GM21825 (cell line): ENCODE data around the gene HOXD4.

ENCODE experiments used
- ATAC-seq: cut with Tn5 transposase; IDR thresholded peaks from one replicate; pipeline ENCODE4 v1.9.1; 2021; ENCODE audit warnings: mild to moderate bottlenecking, moderate library complexity; ENCODE audit not compliant: unreplicated experiment

Gene HOXD4

GRCh38 chr2:176114120-176114929, 37.0 kb upstream of the HOXD4 start:
- ATAC-seq = no peak

GRCh38 chr2:176114930-176115625, 36.3 kb upstream of the HOXD4 start:
- no peak for ATAC-seq

GRCh38 chr2:176115883-176116813, 35.2 kb upstream of the HOXD4 start, which contains the start of gene HOXD10:
TSS of gene HOXD10 (plus strand) at chr2:176116778. CDS start at chr2:176116834, 56 bp downstream.
- ATAC-seq = no peak

GRCh38 chr2:176117162-176117822, 34.1 kb upstream of the HOXD4 start:
- ATAC-seq = no peak

DNA sequence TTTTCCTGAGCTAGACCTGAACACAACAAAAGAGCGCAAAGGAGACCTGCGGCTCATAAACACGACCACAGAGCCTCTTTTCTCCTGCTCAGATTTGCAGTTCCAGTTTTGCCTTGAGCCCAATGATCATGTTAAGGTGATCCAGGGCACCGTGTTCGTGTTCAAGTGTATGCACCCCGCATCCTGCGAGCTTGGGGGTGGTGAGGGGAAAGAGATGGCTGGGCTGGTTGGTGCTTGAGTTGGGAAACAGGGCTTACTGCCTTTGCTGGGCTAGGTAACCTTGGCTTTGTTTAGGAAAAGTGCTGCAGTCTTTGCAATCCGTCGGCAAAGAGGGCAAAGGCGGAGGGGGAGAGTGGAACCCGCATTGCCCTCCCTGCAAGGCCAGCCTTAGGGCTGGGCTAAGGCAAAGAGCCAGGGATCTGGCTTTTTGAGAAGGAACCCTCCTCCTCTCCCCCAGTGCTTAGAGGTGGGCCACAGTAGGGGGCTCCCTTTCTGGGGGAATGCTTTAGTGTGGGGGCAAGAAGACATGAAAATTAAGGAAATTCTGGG, 33.5 kb upstream of the HOXD4 start:
- no peak for ATAC-seq

DNA sequence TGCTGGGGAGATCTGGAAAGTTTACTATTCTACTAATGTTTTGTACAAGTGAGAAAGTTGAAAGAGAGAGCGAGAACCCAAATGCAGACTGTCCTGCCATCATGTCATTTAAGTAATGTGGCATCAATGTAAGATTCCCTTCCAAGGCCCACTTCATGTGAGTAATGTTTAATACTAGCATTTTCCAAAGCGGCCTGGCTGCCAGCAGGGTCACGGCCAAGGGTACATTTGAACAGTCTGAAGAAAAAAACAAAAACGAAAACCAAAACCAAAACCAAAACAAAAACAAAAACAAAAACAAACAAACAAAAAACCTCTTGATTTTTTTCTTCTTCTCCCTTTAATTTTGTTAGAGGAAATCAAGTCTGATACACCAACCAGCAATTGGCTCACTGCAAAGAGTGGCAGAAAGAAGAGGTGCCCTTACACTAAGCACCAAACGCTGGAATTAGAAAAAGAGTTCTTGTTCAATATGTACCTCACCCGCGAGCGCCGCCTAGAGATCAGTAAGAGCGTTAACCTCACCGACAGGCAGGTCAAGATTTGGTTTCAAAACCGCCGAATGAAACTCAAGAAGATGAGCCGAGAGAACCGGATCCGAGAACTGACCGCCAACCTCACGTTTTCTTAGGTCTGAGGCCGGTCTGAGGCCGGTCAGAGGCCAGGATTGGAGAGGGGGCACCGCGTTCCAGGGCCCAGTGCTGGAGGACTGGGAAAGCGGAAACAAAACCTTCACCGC, 32.6 kb upstream of the HOXD4 start:
- no peak for ATAC-seq

DNA sequence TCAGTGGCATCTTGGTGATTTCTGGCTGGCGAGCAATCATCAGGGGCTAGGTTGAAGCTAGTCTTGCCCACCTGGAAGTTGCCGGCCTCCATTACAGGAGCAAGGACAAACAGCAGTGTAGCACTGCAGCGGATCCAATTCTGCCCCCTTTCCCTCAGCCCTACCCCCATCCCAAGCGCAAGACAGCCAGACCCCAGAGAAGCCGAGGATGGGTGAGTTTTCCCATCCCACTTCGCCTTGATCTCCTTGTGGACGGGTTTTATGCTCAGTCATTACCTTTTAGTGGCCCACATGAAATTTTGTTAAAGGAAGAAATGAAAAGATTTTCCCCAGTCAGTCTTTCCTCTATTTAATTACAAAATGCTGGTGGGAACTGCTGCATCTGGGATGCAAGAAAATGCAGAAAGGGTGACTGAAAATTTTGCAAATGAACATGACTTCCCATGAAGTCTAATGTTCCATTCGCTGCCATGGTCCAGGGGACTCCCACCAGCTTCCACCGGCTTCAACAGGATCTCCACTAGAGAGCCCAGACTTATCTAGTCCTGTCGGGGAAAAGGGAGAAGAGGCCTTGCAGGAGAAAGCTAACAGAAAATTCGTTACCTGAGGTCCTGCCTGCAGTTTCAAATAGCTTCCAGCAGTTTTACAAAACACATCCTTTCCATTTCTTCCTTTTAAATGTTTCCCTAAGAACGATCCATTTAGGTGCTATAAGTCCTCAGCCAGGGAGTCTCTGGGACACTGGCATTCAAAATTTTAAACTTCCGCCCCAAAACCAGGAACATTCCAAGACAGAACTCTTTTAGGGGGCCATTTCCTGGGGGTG, 30.8 kb upstream of the HOXD4 start:
- no peak for ATAC-seq

GRCh38 chr2:176121190-176122051, 29.9 kb upstream of the HOXD4 start:
- ATAC-seq = no peak

- ATAC-seq = no peak
Measured at GRCh38 chr2:176122052-176122682, 29.2 kb upstream of the HOXD4 start.

GRCh38 chr2:176122683-176123410, 28.5 kb upstream of the HOXD4 start, which contains the start of gene HOXD9:
TSS of gene HOXD9 (plus strand) at chr2:176122719. CDS start at chr2:176122769, 50 bp downstream.
- no peak for ATAC-seq

- ATAC-seq = no peak
Measured at GRCh38 chr2:176123411-176124109, 27.8 kb upstream of the HOXD4 start.

DNA sequence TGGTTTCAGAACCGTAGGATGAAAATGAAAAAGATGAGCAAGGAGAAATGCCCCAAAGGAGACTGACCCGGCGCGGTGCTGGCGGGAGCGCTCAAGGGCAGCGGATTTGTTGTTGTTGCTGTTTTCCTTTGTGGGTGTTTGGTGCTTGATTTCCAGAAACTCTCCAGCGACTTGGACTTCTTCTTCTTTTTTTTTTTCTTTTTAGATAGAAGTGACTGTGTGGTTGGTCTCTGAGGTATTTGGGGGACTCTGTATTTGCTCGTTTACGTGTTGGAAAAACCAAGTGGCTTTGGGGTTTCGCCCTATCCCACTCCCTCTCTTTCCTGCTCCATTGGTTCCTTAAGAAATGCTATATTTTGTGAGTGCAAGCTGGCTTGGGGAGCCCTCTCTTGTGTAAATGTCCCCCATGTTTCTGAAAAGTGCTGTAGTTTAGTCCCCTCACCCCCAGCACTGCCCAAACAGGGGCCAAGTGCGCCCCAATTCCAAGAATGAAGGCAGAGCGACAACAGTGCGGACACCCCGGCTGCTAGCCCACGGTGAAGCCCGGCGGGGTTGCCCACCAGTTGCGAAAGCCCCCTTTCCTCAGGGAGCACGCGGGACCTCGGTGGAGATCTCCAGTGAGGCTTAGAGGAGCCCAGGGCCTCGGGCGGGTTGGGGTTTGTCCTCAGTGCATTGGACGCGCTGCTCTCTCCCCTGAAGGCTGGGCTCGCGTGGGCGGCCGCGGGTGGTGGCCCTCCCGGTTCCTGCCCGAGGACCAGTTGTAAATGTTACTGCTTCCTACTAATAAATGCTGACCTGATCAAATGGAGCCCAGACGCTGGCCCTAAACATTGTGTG, 27.0 kb upstream of the HOXD4 start:
- no peak for ATAC-seq

- no peak for ATAC-seq
Measured at GRCh38 chr2:176124947-176125771, 26.2 kb upstream of the HOXD4 start.

- no peak for ATAC-seq
Measured at GRCh38 chr2:176125772-176126054, 25.6 kb upstream of the HOXD4 start.
